GM21529 (cell line): ENCODE data around the gene ITPK1.

Source experiments
- ATAC-seq: cut with Tn5 transposase; IDR thresholded peaks from one replicate; pipeline ENCODE4 v1.9.1; 2021; ENCODE audit not compliant: unreplicated experiment

Gene ITPK1

GRCh38 chr14:92994942-92995341 is 120.8 kb downstream of the ITPK1 start:
- no peak for ATAC-seq

- ATAC-seq: no peak
These were observed 121.5 kb downstream of the ITPK1 start for GRCh38 chr14:92994131-92994676.

DNA sequence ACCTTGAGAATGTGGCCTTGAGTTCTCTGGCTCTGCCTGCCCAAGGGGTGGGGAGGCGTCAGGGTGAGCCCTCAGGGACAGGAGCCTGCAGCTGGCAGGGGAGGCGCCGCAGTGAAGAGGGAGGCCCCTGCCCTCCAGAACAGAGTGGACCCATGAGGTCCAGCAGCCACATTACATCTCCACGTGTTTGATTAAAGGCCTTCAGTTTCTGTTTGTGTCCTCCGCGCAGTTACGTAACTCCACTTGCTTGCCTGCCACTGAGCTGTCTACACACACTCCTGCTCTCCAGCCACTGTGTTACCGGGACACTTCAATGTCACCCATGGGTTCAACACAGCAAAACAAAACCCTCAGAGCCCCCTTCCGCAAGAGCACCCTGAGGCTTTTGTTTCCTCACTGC is 122.4 kb downstream of the ITPK1 start:
- ATAC-seq: no peak

- no peak for ATAC-seq
These were observed 124.2 kb downstream of the ITPK1 start for GRCh38 chr14:92991536-92991935.

- no peak for ATAC-seq
These were observed 125.0 kb downstream of the ITPK1 start for GRCh38 chr14:92990456-92991430.

- no peak for ATAC-seq
These were observed 126.7 kb downstream of the ITPK1 start for GRCh38 chr14:92988786-92989755.

- ATAC-seq: no peak
These were observed 127.8 kb downstream of the ITPK1 start for GRCh38 chr14:92987713-92988510.

DNA sequence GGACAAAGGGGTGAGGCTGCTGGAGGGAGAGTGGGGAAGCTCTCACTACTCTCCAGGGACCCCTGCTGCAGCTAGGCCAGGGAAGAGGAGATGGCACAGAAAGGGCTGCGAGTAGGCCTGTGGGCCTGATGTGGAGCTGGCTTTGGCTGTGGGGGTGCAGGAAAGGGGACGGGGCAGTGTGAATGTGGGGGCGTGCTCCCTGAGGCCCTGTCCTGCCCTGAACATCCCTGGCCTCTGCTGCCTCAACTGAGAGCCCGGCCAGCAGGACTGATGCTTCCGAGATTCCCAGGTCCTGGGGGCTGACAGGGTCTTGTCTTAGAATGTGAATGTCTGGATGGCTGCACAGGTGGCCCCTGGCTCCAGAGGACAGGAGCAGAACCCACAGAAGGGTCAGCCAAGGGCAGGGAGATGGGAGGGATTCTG is 128.6 kb downstream of the ITPK1 start:
- ATAC-seq: no peak

DNA sequence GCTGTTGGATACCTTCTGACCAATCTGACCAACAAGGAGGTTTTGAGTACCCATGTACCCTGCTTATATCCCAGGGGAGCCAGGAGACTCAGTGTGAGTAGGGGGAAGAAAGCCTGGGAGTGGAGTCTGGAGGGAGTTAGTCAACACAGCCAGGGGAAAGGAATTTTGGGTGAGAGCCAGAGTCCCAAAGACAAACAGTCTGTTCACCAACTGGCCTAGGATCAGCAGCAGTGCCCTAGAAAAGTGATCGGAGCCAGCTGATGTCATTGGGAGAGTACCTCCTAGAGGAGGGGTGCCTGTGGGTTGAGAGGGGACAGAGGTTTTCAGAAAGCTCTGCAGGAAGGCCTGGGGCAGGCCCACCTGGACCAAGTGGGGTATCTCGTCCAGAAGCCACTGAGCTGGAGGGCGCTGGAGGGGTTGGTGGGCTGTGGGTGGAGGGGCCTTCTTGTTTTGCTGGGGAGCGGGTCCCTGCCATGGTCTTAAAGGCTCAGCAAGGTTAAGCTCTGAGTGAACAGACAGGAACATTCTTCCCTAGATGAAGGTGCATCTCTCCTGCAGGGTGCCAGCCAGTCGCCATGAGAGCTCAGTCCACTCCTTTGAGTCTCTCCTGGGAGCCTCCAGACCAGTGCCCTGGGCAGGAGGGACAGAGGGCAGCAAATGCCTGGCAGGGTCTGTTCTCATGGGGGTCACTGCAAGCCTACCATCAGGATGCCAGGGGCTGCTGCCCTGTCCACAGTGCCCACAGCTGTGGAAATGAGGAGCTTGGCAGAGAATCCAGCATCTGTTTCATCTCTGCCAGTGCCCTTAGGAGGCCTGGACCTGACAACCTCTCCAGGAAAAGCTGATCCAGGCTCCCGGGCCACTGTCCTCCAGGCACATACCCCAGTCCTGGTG is 129.2 kb downstream of the ITPK1 start:
- ATAC-seq: no peak

GRCh38 chr14:92985521-92985920 is 130.2 kb downstream of the ITPK1 start:
- ATAC-seq: no peak

- no peak for ATAC-seq
These were observed 130.8 kb downstream of the ITPK1 start for GRCh38 chr14:92984896-92985295.

DNA sequence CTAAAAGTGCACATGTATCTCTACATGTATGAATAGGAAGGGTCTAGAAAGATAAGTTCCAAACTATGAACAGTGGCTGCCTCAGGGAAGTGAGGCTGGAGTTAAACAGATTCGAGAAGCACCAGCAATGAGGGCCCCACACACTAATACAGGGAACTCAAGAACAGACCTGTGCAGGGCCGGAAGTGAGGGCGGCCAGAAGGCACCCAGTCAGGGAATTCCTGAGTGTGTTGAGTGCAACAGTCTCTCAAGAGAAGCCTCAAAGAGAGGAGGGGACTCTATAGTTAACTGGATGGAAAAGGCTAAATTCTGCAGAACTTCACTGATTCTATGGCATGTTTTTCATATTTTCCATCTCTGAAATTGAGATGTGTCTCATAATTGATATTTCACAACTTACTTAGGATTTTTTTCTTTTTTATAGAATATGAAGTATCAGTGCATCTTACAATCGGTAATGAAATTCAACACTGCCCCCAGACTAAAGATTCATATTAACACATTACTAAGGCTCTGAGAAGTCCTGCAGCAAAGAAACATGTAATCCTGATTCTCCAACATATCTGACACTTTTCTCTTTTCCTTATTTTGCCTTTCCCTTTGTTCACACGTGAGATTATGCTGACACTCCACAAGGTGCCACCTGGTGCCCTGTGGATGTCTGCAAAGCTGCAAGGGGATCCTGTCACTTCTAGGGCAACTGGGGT is 131.5 kb downstream of the ITPK1 start:
- ATAC-seq: peak; percentile 65

- no peak for ATAC-seq
These were observed 132.8 kb downstream of the ITPK1 start for GRCh38 chr14:92982956-92983355.

DNA sequence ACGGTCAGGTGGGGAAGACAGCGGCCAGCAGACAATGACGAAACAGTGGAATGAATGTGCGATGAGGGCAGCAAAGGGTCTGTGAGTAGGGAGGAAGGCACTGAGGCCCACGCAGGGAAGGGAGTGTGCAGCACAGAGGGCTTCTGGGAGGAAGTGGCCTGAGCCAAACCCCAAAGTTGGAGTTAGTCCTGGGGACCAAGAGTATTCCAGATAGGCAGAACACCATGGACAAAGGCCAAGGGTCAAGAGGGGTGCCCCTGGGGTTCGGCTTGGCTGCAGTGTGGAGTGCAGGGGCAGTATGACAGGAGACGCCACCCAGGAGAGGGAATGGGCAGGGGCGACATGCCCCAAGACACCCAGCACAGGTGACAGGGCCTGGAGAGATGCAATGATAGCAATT is 134.0 kb downstream of the ITPK1 start:
- ATAC-seq: no peak

DNA sequence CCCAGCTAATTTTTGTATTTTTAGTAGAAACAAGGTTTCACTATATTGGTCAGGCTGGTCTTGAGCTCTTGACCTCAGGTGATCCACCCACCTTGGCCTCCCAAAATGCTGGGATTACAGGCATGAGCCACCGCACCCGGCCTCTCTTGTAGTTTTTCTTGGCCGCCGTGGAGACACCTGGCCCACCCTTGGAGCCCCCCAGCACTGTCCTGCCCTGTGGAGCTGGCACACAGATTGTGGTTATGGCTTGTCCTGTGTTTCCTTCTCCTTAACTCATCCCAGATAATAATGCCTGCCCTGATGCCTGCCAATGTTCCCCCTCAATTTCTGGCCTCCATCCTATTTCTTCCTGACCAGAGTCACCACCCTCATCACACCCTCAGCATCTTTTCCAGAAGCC is 134.9 kb downstream of the ITPK1 start:
- ATAC-seq: no peak

DNA sequence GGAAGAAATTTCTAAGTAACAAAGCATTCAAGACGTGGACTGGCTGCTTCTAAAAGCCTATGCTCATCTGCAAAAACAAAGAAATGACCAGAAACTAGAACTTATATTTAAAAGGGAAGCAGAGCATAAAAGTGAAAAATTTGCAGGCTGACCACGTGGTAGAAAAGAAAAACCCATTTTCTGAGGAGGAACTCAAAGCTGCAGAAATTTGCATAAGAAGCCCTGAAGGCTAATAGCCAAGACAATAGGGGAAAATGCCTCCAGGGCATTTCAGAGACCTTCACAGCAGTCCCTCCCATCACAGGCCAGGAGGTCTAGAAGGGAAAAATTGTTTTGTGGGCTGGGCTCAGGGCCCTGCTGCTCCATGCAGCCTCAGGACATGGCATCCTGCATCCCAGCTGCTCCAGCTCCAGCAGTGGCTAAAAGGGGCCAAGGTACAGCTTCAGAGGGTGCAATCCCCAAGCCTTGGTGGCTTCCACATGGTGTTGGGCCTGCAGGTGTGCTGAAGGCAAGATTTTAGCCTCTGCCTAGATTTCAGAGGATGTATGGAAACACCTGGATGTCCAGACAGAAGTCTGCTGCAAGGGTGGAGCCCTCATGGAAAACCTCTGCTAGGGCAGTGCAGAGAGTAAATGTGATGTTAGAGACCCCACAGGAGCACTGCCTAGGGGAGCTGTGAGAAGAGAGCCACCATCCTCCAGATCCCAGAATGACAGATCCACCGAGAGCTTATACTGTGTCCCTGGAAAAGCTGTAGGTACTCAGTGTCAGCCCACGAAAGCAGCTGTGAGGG is 137.3 kb downstream of the ITPK1 start:
- ATAC-seq: no peak

DNA sequence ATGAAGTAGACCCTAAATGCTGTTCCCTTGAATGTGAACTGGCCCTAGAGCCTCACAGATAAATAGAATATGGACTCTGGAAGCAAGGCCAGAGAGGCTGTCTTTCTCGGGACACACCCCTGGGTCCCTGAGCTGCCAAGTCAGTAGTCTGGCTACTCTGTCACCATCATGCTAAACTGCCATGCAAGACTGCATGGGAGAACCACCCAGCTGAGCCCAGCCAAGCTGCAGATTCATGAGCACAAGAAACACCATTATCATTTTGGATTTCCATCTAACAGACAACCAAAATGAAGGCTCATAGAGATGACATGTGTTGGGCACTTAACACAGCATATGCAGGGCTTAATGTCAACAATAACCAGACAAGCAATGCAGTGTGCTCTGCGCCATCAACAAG is 139.5 kb downstream of the ITPK1 start:
- no peak for ATAC-seq
